GM12873 (cell line): ENCODE results near the gene ABCE1.
A peak's percentile ranks its signal among the peaks of the same experiment; 100 is the strongest.

Source experiments
- CTCF ChIP-seq: IDR thresholded peaks from 2 replicates; pipeline ENCODE4 v1.5.1; 2012; ENCODE audit warnings: low read depth, mild to moderate bottlenecking, moderate library complexity, low read length, control low read depth; ENCODE audit not compliant: insufficient read depth; ENCODE audit errors: missing control alignments

ABCE1 gene

GRCh38 chr4:145061318-145061920 lies 36.7 kb upstream of the ABCE1 start:
- TF ChIP-seq CTCF, result peak; percentile 24

GRCh38 chr4:145066063-145066501 lies 32.0 kb upstream of the ABCE1 start:
- no peak for TF ChIP-seq CTCF

- TF ChIP-seq CTCF, result no peak
These were observed 28.8 kb upstream of the ABCE1 start for GRCh38 chr4:145069361-145069760.

GRCh38 chr4:145071560-145071959 lies 26.6 kb upstream of the ABCE1 start:
- TF ChIP-seq CTCF, result no peak

GRCh38 chr4:145075742-145076468 lies 22.2 kb upstream of the ABCE1 start:
- TF ChIP-seq CTCF, result no peak

GRCh38 chr4:145076469-145076855 lies 21.6 kb upstream of the ABCE1 start:
- TF ChIP-seq CTCF, result no peak

- no peak for TF ChIP-seq CTCF
These were observed 16.4 kb upstream of the ABCE1 start for GRCh38 chr4:145081756-145082155.
